Uterus (tissue), 2 donors: Measurements from ENCODE around the gene RNF34.

ENCODE experiments used
- POLR2A ChIP-seq, 2 donors: fragments of 450-650 bp; IDR thresholded peaks; one replicate each; pipeline ENCODE4 v1.6.1; 2016; ENCODE audit warnings: antibody characterized with exemption in 2 of 2, mild to moderate bottlenecking in 1 of 2, moderate library complexity in 1 of 2
- TF ChIP-seq, protein P1 (sequence below), 4 experiments: fragments of 200-600 bp in 2 of 4; fragments of 450-650 bp in 2 of 4; sonication (generic) in 2 of 4; IDR thresholded peaks; one replicate each; pipeline ENCODE4 v1.5.1; 2016 to 2019; ENCODE audit warnings: antibody characterized with exemption in 4 of 4, mild to moderate bottlenecking in 2 of 4, moderate library complexity in 1 of 4

DNA sequence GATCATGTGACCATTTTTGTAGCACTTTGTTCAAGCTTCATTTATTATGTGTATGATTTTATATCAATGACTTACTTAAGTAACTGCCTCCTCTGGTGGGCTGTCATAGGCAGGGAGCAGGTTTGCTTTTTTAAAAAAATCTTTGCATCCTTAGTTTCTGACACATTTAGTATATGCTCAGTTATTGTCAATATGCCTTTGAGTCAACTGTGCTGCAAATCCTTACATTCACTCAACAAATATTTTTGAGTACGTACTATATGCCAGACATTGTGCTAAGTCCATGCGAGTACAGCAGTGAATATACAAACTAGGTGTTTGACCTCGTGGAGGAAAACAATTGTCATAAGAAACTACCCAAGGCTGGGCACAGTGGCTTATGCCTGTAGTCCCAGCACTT lies 43.3 kb upstream of the RNF34 start:
- TF ChIP-seq POLR2A (IDR thresholded peaks at IDR 0.05) = no peak
- TF ChIP-seq, protein P1, sequence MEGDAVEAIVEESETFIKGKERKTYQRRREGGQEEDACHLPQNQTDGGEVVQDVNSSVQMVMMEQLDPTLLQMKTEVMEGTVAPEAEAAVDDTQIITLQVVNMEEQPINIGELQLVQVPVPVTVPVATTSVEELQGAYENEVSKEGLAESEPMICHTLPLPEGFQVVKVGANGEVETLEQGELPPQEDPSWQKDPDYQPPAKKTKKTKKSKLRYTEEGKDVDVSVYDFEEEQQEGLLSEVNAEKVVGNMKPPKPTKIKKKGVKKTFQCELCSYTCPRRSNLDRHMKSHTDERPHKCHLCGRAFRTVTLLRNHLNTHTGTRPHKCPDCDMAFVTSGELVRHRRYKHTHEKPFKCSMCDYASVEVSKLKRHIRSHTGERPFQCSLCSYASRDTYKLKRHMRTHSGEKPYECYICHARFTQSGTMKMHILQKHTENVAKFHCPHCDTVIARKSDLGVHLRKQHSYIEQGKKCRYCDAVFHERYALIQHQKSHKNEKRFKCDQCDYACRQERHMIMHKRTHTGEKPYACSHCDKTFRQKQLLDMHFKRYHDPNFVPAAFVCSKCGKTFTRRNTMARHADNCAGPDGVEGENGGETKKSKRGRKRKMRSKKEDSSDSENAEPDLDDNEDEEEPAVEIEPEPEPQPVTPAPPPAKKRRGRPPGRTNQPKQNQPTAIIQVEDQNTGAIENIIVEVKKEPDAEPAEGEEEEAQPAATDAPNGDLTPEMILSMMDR (IDR thresholded peaks at IDR 0.05) = no peak
